Bronchial epithelial cell (primary cell): ENCODE measurements around the gene LRRC15. TPM values are rescaled to one million over a fixed set of nuclear protein-coding genes. Genes with fewer than 3 reads are reported as not detected.

Experiments
- DNase-seq: peaks from one replicate; pipeline ENCODE4 v3.0.0-alpha.2; 2010; ENCODE audit warnings: low read depth
- FAIRE-seq: peaks from 2 replicates; lab custom pipeline; 2011; peaks lifted over from hg19 to GRCh38; lab: Jason Lieb, UNC
- H3K27me3 ChIP-seq: 2 replicates; pipeline ENCODE4 v1.5.1; 2011; ENCODE audit warnings: low read length; ENCODE audit not compliant: control insufficient read depth, insufficient read depth
- H3K36me3 ChIP-seq: 2 replicates; pipeline ENCODE4 v1.5.1; 2011; ENCODE audit warnings: low read length; ENCODE audit not compliant: control insufficient read depth, insufficient read depth
- H3K4me3 ChIP-seq: 2 replicates; pipeline ENCODE4 v1.5.1; 2011; ENCODE audit warnings: mild to moderate bottlenecking, low read depth, low read length, control low read depth
- CTCF ChIP-seq: IDR thresholded peaks from 2 replicates; pipeline ENCODE4 v1.5.1; 2011; ENCODE audit warnings: mild to moderate bottlenecking, moderate library complexity, low read length, control low read depth, inconsistent platforms; ENCODE audit not compliant: insufficient read depth, severe bottlenecking
- total RNA-seq: library from RNA; depleted of rRNA; stranded (reverse); fragments of >200 nt; gene quantifications from 2 replicates; pipeline ENCODE4 v1.2.1, GENCODE V29; 2014

The LRRC15 gene
- total RNA-seq, 1 donor from 2014 or later = not detected

- H3K36me3 ChIP-seq = no peaks in the 10 kb centered on the region
- no peak for FAIRE-seq
- no peak overlapping the region for H3K4me3 ChIP-seq
These were observed 21.3 kb upstream of the LRRC15 start for GRCh38 chr3:194390835-194391234.

GRCh38 chr3:194389269-194389668 is 19.7 kb upstream of the LRRC15 start:
- no peak for DNase-seq
- FAIRE-seq = no peak
- TF ChIP-seq CTCF = no peak
- Histone ChIP-seq H3K36me3 (no peaks in the 10 kb centered on the region), H3K4me3 (no peak overlapping the region), H3K27me3 (peaks cover 8% of the 10 kb centered on the region)

More at GRCh38 chr3:194390835-194391234, 21.3 kb upstream of the LRRC15 start:
- no peak for TF ChIP-seq CTCF
- no peak for DNase-seq
- H3K27me3 ChIP-seq = peaks cover 8% of the 10 kb centered on the region

- no peak for TF ChIP-seq CTCF
- no peak for DNase-seq
- no peak for FAIRE-seq
- Histone ChIP-seq H3K36me3 (no peaks in the 10 kb centered on the region), H3K4me3 (no peak overlapping the region), H3K27me3 (peaks cover 8% of the 10 kb centered on the region)
These were observed 18.4 kb upstream of the LRRC15 start for GRCh38 chr3:194387926-194388418.

GRCh38 chr3:194387276-194387675 is 17.7 kb upstream of the LRRC15 start:
- DNase-seq = no peak
- TF ChIP-seq CTCF = no peak
- FAIRE-seq = no peak

GRCh38 chr3:194386648-194387047 is 17.1 kb upstream of the LRRC15 start:
- DNase-seq (no peak), FAIRE-seq (no peak)
- Histone ChIP-seq H3K4me3 (no peak overlapping the region), H3K36me3 (no peaks in the 10 kb centered on the region), H3K27me3 (peaks cover 8% of the 10 kb centered on the region)
- no peak for TF ChIP-seq CTCF

More at GRCh38 chr3:194387276-194387675, 17.7 kb upstream of the LRRC15 start:
- H3K27me3 ChIP-seq = peaks cover 8% of the 10 kb centered on the region
- no peak overlapping the region for H3K4me3 ChIP-seq
- H3K36me3 ChIP-seq = no peaks in the 10 kb centered on the region

- Histone ChIP-seq H3K36me3 (no peaks in the 10 kb centered on the region), H3K4me3 (no peak overlapping the region), H3K27me3 (peaks cover 8% of the 10 kb centered on the region)
- FAIRE-seq (no peak), DNase-seq (no peak)
- TF ChIP-seq CTCF = no peak
These were observed 16.5 kb upstream of the LRRC15 start for GRCh38 chr3:194386066-194386465.
